NCI-H2029 treated with DMSO at 0.1 percent for 48 hours (cell line): Measurements from ENCODE around the gene EPHA6.

ENCODE experiments used
- DNase-seq: peaks from one replicate; lab custom pipeline; 2025; lab: John Stamatoyannopoulos, UW

The EPHA6 gene

GRCh38 chr3:97647441-97647982 is 833.1 kb downstream of the EPHA6 start:
- DNase-seq: no peak

- DNase-seq: no peak
Measured at GRCh38 chr3:97655971-97656370, 841.6 kb downstream of the EPHA6 start.

GRCh38 chr3:97656638-97657037 is 842.2 kb downstream of the EPHA6 start:
- DNase-seq: no peak

- peak; percentile 51 for DNase-seq
Measured at GRCh38 chr3:97658668-97659285, 844.4 kb downstream of the EPHA6 start.

- no peak for DNase-seq
Measured at GRCh38 chr3:97662264-97662663, 847.9 kb downstream of the EPHA6 start.

GRCh38 chr3:97662762-97663161 is 848.4 kb downstream of the EPHA6 start:
- no peak for DNase-seq

- no peak for DNase-seq
Measured at GRCh38 chr3:97665896-97666295, 851.5 kb downstream of the EPHA6 start.

GRCh38 chr3:97670952-97671351 is 856.6 kb downstream of the EPHA6 start:
- DNase-seq: no peak

GRCh38 chr3:97673357-97673997 is 859.1 kb downstream of the EPHA6 start:
- no peak for DNase-seq

- no peak for DNase-seq
Measured at GRCh38 chr3:97674461-97674860, 860.1 kb downstream of the EPHA6 start.

GRCh38 chr3:97680210-97680609 is 865.8 kb downstream of the EPHA6 start:
- DNase-seq: peak; percentile 10

GRCh38 chr3:97680696-97681095 is 866.3 kb downstream of the EPHA6 start:
- no peak for DNase-seq

GRCh38 chr3:97684490-97684889 is 870.1 kb downstream of the EPHA6 start:
- DNase-seq: no peak

GRCh38 chr3:97686258-97686657 is 871.9 kb downstream of the EPHA6 start:
- no peak for DNase-seq

GRCh38 chr3:97687734-97688133 is 873.3 kb downstream of the EPHA6 start:
- DNase-seq: no peak

GRCh38 chr3:97689111-97689510 is 874.7 kb downstream of the EPHA6 start:
- DNase-seq: no peak

GRCh38 chr3:97689962-97690361 is 875.6 kb downstream of the EPHA6 start:
- DNase-seq: no peak

- no peak for DNase-seq
Measured at GRCh38 chr3:97691354-97691753, 877.0 kb downstream of the EPHA6 start.

GRCh38 chr3:97692389-97692788 is 878.0 kb downstream of the EPHA6 start:
- no peak for DNase-seq

- no peak for DNase-seq
Measured at GRCh38 chr3:97692831-97693230, 878.4 kb downstream of the EPHA6 start.

GRCh38 chr3:97694876-97695275 is 880.5 kb downstream of the EPHA6 start:
- no peak for DNase-seq

GRCh38 chr3:97698691-97699090 is 884.3 kb downstream of the EPHA6 start:
- no peak for DNase-seq

GRCh38 chr3:97699889-97700288 is 885.5 kb downstream of the EPHA6 start:
- no peak for DNase-seq

- no peak for DNase-seq
Measured at GRCh38 chr3:97705764-97706163, 891.4 kb downstream of the EPHA6 start.
